ENCODE measurements around the gene ESRRG.
"Not testable (repeated sequence)": the region's sequence is repeated elsewhere in the genome, so short reads cannot be mapped to it uniquely, and the experiment has no call there.

Gene ESRRG

DNA sequence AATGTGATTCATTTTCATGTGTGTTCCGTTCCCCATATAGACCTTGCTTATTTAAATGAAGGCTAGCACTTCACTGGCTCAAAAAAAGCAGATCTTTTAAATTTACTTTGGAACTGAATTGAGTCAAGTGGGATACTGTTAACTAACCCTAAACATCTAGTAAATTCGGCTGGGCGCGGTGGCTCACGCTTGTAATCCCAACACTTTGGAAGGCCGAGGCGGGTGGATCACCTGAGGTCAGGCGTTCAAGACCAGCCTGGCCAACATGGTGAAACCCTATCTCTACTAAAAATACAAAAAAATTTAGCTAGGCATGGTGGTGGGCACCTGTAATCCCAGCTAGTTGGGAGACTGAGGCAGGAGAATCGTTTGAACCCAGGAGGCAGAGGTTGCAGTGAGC is 19.2 kb downstream of the ESRRG start:
- not testable (repeated sequence) for DNase-seq (ENCODE audit: low read depth)

GRCh38 chr1:216702170-216702569 is 21.1 kb downstream of the ESRRG start:
- DNase-seq (ENCODE audit: low read depth) = no peak

DNA sequence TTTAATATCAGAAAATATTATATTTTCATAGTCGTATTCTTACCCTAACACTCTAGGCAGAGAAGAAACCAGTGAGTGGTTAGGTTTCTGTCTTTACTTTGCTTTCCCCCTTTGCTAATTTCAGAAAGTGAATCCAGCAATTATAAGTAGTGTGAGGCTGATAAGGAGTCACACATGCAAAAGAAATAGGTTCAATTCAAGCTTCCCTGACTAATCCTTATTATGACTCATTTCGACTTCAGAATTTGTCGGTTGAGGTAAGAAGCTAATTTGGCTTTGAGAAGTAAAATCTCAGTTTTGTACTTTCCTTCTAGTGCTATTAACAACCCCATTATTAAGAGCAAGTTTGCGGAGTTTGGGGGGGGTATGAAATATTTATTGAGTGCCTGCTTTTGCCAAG is 22.4 kb downstream of the ESRRG start:
- no peak for DNase-seq (ENCODE audit: low read depth)

DNA sequence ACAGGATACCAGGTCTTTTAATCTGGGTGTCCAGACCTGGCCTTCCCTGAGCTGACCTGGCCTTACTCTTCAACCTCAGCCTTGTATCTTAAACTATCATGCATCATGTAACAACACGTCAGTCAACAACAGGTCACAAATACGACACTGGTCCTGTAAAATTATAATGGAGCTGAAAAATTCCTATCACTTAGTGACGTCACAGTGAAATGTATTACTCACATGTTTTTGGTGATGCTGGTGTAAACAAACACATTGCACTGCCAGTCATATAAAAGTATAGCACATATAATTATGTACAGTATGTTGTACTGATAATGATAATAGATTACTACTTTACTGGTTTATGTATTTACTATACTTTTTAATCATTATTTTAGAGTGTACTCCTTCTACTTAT is 31.5 kb downstream of the ESRRG start:
- DNase-seq (ENCODE audit: low read depth) = no peak

- no peak for DNase-seq (ENCODE audit: low read depth)
These were observed 32.6 kb downstream of the ESRRG start for GRCh38 chr1:216690603-216691002.

- no peak for DNase-seq (ENCODE audit: low read depth)
These were observed 35.0 kb downstream of the ESRRG start for GRCh38 chr1:216688127-216688657.

DNA sequence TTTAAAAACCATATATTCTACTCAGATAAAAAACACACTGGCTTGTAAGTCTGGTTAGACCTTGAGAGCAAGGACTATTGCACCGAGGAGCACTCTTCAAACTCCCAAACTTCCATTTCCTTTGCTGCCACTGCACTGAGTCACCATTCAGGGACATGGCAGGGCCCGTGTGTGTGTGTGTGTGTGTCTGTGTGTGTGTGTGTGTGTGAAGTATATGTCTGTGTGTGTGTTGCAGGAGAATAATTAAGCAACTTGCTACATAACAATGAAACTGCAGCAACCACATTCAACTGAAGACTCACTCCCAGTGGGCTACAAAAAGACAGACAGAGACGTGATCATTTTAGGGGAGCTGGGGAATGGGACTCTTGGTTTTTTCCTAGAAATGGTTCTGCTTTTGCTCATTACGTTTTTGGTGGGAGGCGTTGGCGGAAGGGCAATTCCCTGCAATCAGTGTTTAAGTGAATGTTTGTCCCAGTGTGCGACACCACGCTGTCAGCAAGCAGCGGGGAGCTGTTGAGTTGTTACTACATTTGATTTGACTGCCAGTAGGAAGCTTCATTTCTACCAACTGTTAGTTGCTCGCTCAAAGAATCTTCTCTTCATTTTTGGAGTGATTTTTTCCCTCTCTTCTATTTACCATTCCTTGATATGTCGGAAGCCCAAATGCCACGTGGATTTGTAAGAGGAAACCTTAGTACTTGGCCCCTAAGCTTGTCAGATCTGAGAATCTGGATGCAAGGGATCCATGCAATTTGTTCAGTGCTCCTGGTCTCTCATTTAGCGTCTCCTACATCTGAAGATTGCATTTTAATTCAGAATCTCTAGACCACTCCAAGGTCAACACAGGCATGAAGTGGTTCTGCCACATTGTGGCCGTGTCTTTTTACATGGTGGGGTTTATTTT is 36.1 kb downstream of the ESRRG start:
- DNase-seq (ENCODE audit: low read depth) = no peak

DNA sequence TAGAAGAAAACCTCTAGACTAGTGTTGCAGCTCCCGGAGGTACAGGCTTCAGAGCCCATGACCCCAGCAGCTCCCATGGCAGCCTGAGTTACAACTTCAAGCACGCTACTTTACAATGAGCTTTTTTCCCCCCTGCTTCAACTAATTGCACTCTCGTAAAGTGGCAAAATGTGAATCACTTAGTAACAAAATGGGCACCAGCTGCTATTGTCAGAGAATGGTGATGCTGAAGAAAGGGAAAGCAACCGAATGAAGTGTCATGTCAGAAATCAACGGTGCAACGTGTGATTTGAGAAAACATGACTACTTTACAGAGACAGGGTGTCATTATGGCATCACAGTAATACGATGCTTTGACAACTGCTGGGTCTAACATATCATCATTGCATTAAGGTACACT is 40.5 kb downstream of the ESRRG start:
- no peak for DNase-seq (ENCODE audit: low read depth)

- no peak for DNase-seq (ENCODE audit: low read depth)
These were observed 44.1 kb downstream of the ESRRG start for GRCh38 chr1:216679108-216679507.

GRCh38 chr1:216670118-216670883 is 52.9 kb downstream of the ESRRG start:
- DNase-seq (ENCODE audit: low read depth) = no peak

- no peak for DNase-seq (ENCODE audit: low read depth)
These were observed 56.8 kb downstream of the ESRRG start for GRCh38 chr1:216666441-216666840.

GRCh38 chr1:216665856-216666255 is 57.4 kb downstream of the ESRRG start:
- DNase-seq (ENCODE audit: low read depth) = no peak

GRCh38 chr1:216665406-216665805 is 57.8 kb downstream of the ESRRG start:
- DNase-seq (ENCODE audit: low read depth) = no peak

GRCh38 chr1:216662681-216663080 is 60.5 kb downstream of the ESRRG start:
- no peak for DNase-seq (ENCODE audit: low read depth)

DNA sequence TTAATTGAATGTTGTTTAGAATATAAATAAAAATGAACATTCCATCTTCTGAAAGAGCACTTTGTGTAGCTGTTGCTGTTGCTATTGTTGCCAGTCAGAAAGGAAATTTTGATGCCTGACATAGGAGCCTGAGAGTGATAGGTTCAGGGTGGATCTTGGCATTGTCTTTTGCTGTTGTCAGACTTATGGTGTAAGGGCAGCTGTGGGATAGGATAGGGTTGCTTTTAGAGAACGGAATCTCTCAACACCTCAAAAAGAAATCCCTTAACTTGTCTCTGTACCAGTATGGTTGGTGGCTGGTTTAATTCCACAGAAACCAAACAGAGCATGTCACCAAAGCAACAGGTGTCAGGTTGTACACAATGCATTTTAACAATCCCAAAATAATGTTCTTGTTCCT is 62.7 kb downstream of the ESRRG start:
- no peak for DNase-seq (ENCODE audit: low read depth)

DNA sequence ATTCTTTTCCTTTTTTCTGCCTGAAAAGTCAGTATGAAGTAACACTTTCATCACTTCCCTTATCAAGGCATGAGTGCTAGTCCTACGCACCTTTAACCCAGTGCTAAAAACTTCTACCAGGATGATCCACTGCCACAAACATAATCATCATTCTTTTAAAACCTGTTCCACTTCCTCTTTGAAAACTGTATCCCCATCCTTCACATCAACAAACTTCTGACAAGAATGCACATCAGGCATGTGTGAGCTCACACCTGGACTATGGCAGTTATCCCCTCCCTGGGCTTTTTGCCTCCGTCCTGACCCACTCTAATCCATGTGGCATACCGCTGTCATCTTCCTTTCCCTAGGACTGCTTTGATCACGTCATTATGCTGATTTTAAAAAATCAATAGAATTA is 70.2 kb downstream of the ESRRG start:
- no peak for DNase-seq (ENCODE audit: low read depth)

- DNase-seq (ENCODE audit: low read depth) = no peak
These were observed 71.3 kb downstream of the ESRRG start for GRCh38 chr1:216651826-216652418.

GRCh38 chr1:216643176-216643575 is 80.1 kb downstream of the ESRRG start:
- DNase-seq (ENCODE audit: low read depth) = no peak

- no peak for DNase-seq (ENCODE audit: low read depth)
These were observed 81.4 kb downstream of the ESRRG start for GRCh38 chr1:216641669-216642460.

DNA sequence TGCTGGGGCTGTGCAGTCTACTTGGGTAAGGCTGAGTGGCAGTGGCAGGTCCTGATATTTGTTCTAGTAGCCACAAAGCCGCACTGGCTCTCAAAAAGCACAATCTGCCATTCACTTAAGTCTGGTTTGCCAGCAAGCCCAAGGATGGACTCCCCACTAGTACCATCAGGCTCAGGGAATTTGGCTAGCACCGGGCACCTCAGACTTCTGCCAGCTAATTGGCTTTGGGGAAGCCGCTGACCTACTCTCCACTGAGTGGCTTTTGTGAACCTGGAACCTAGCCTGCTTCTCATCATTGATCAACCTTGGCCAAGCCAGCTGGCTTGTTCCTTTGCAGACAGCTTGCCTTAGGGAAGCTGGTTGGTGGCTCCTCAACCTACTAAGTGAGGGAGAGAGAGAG is 83.1 kb downstream of the ESRRG start:
- DNase-seq (ENCODE audit: low read depth) = no peak

DNA sequence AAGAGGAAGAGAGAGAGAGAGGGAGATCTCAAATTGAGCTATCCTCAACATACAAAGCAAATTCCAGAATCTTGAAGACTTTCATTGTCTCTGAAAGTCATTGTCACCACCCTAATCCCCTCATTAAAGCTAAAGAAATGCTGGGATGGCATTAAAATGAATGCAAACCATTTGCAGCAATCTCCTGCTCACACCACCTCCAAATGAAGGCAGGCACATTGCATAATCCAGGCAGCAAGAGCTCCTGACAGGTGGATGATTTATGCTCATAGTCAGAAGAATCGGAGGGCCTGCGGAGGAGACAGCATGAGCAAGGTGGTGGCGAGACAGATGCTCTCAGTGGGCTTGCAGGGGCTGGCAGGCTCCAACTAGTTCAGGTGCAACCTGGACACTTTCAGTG is 90.2 kb downstream of the ESRRG start:
- no peak for DNase-seq (ENCODE audit: low read depth)

GRCh38 chr1:216630532-216630931 is 92.7 kb downstream of the ESRRG start:
- DNase-seq (ENCODE audit: low read depth) = no peak

Data from T follicular helper cell (primary cell).